Thyroid gland (tissue), 4 donors: ENCODE data around the gene HYI. TPM values are rescaled to one million over a fixed set of nuclear protein-coding genes. Genes with fewer than 3 reads are reported as not detected.

Experiments used
- DNase-seq, 2 donors: peaks; one replicate each; pipeline ENCODE4 v3.0.0-alpha.2; 2019
- H3K27ac ChIP-seq, 3 donors: fragments of 200-600 bp; sonication (generic); 1 replicate in 2 of 3; 2 replicates in 1 of 3; pipeline ENCODE4 v1.5.1; 2016 to 2019; ENCODE audit warnings: mild to moderate bottlenecking in 1 of 3, moderate library complexity in 1 of 3
- H3K27me3 ChIP-seq: fragments of 200-600 bp; sonication (generic); one replicate; pipeline ENCODE4 v1.5.1; 2019
- H3K36me3 ChIP-seq, 2 donors: fragments of 200-600 bp; sonication (generic); one replicate each; pipeline ENCODE4 v1.5.1; 2016 to 2019
- H3K4me1 ChIP-seq, 2 donors: fragments of 200-600 bp; sonication (generic); one replicate each; pipeline ENCODE4 v1.5.1; 2017 to 2019
- H3K4me3 ChIP-seq, 3 donors: fragments of 200-600 bp; sonication (generic); replicated peaks in 1 of 3; 1 replicate in 2 of 3; 2 replicates in 1 of 3; pipeline ENCODE4 v1.5.1; 2016; ENCODE audit warnings: mild to moderate bottlenecking in 1 of 3
- H3K9me3 ChIP-seq: fragments of 200-600 bp; sonication (generic); one replicate; pipeline ENCODE4 v1.5.1; 2017
- CTCF ChIP-seq, 6 experiments: fragments of 200-600 bp in 3 of 6; fragments of 450-650 bp in 3 of 6; sonication (generic) in 3 of 6; IDR thresholded peaks; one replicate each; pipeline ENCODE4 v1.5.1; 2016 to 2019; ENCODE audit warnings: antibody characterized with exemption in 6 of 6, mild to moderate bottlenecking in 2 of 6, inconsistent platforms in 1 of 6, moderate library complexity in 1 of 6
- POLR2A ChIP-seq, 2 donors: fragments of 450-650 bp; IDR thresholded peaks; one replicate each; pipeline ENCODE4 v1.6.1; 2017; ENCODE audit warnings: antibody characterized with exemption in 2 of 2, mild to moderate bottlenecking in 2 of 2, moderate library complexity in 1 of 2
- WGBS, 2 donors: methylation state at CpG; one replicate each; pipeline ENCODE4 v1.1.5; 2017; 5-methylcytosine and 5-hydroxymethylcytosine counted together
- intact Hi-C: fragments of 100-400 bp; cut with DNase I; formaldehyde crosslinking; loops from one replicate; pipeline ENCODE4 v1.15.1; 2023
- total RNA-seq, 4 donors: library from RNA; depleted of rRNA; stranded (reverse); fragments of >200 nt; gene quantifications; one replicate each; pipeline ENCODE4 v1.2.3, GENCODE V29; 2016

HYI gene
- total RNA-seq, 4 donors from 2014 or later: 50.6 to 92.9 (median 65.6) TPM

GRCh38 chr1:43492826-43493225, 39.1 kb upstream of the HYI start:
- intact Hi-C loops: no loop called here
- DNase-seq: no peak
- TF ChIP-seq POLR2A (IDR thresholded peaks at IDR 0.05) (no peak), CTCF (IDR thresholded peaks at IDR 0.05) (no peak)
- Histone ChIP-seq H3K27ac (no peak overlapping the region), H3K4me1 (no peaks in the 10 kb centered on the region), H3K36me3 (no peaks in the 10 kb centered on the region), H3K9me3 (no peaks in the 10 kb centered on the region), H3K4me3 (no peak overlapping the region), H3K27me3 (no peaks in the 10 kb centered on the region)
- 47 to 68% methylated on average over 2 of the region's 2 CpGs for WGBS, 2 donors

DNA sequence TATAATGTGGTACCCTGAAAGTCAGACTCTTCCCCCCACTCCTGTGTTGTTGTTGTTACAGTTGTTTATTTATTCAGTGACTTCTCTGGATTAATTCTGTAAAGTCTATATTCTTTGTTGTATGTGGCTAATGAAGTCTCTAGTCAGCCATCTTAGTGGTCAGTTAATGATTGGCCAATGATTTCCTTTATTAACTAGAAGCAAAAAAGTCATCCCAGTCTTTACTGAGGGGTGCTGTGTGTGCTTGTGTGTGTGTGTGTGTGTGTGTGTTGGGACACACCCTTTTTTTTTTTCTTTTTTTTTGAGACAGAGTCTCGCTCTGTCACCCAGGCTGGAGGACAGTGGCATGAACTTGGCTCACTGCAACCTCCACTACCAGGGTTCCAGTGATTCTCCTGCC, 37.3 kb upstream of the HYI start:
- Histone ChIP-seq H3K4me1 (no peaks in the 10 kb centered on the region), H3K27me3 (no peaks in the 10 kb centered on the region), H3K27ac (no peak overlapping the region), H3K9me3 (no peaks in the 10 kb centered on the region), H3K4me3 (no peak overlapping the region), H3K36me3 (no peaks in the 10 kb centered on the region)
- TF ChIP-seq CTCF (IDR thresholded peaks at IDR 0.05) (no peak), POLR2A (IDR thresholded peaks at IDR 0.05) (no peak)
- intact Hi-C loops: no loop called here
- WGBS, 2 donors: 100% methylated on average over 1 of the region's 1 CpG
- DNase-seq: no peak

GRCh38 chr1:43488165-43488564, 34.4 kb upstream of the HYI start:
- H3K4me1 ChIP-seq: no peaks in the 10 kb centered on the region
- TF ChIP-seq POLR2A (IDR thresholded peaks at IDR 0.05) (no peak), CTCF (IDR thresholded peaks at IDR 0.05) (no peak)
- no peaks in the 10 kb centered on the region for H3K27me3 ChIP-seq
- no peak overlapping the region for H3K27ac ChIP-seq
- WGBS, 2 donors: 76 to 84% methylated on average over 1 of the region's 1 CpG
- H3K36me3 ChIP-seq: no peaks in the 10 kb centered on the region
- H3K4me3 ChIP-seq: no peak overlapping the region
- no peaks in the 10 kb centered on the region for H3K9me3 ChIP-seq
- no peak for DNase-seq
- intact Hi-C loops: no loop called here

DNA sequence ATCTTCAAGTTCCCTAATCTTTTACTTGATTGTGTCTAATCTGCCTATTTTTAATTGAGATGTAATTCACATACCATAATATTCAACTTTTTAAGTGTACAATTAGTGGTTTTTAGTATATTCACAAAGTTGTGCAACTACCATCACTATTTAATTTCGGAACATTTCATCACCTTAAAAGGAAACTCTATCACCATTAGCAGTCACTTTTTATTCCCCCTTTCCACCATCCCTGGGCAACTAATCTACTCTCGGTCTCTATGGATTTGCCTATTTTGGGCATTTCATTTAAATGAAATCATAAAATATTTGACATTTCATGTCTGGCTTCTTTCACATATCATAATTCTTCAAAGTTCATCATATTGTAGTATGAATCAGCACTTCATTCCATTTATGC, 30.6 kb upstream of the HYI start:
- Histone ChIP-seq H3K27ac (no peak overlapping the region), H3K27me3 (no peaks in the 10 kb centered on the region), H3K36me3 (no peaks in the 10 kb centered on the region), H3K4me3 (no peak overlapping the region), H3K4me1 (no peaks in the 10 kb centered on the region), H3K9me3 (no peaks in the 10 kb centered on the region)
- no peak for DNase-seq
- intact Hi-C loops: no loop called here
- TF ChIP-seq CTCF (IDR thresholded peaks at IDR 0.05): no peak
- TF ChIP-seq POLR2A (IDR thresholded peaks at IDR 0.05): no peak
- WGBS, 2 donors: 94 to 98% methylated on average over 2 of the region's 2 CpGs

- Histone ChIP-seq H3K27me3 (no peaks in the 10 kb centered on the region), H3K4me3 (no peak overlapping the region), H3K27ac (no peak overlapping the region), H3K9me3 (no peaks in the 10 kb centered on the region), H3K4me1 (no peaks in the 10 kb centered on the region), H3K36me3 (no peaks in the 10 kb centered on the region)
- DNase-seq: no peak
- WGBS, 2 donors: 90 to 91% methylated on average over 1 of the region's 1 CpG
- intact Hi-C loops: no loop called here
- TF ChIP-seq POLR2A (IDR thresholded peaks at IDR 0.05): no peak
- no peak for TF ChIP-seq CTCF (IDR thresholded peaks at IDR 0.05)
Observed at GRCh38 chr1:43482215-43482614, 28.5 kb upstream of the HYI start.
